Keratinocyte (primary cell): Measurements from ENCODE around the gene NBL1. TPM values are rescaled to one million over a fixed set of nuclear protein-coding genes. Genes with fewer than 3 reads are reported as not detected.

Experiments
- DNase-seq: peaks from one replicate; pipeline ENCODE4 v3.0.0-alpha.2; 2011; ENCODE audit warnings: low read depth, missing footprints, low spot score
- FAIRE-seq: peaks from 2 replicates; lab custom pipeline; 2011; peaks lifted over from hg19 to GRCh38; lab: Jason Lieb, UNC
- H2AFZ ChIP-seq: 2 replicates; pipeline ENCODE4 v1.6.0; 2012; ENCODE audit warnings: low read length, control low read depth, inconsistent platforms; ENCODE audit not compliant: control insufficient read depth
- H3K27ac ChIP-seq: 2 replicates; pipeline ENCODE4 v1.5.1; 2011; ENCODE audit warnings: low read length; ENCODE audit not compliant: control insufficient read depth, insufficient read depth
- H3K27me3 ChIP-seq: 3 replicates; pipeline ENCODE4 v1.6.0; 2011; ENCODE audit warnings: low read length; ENCODE audit not compliant: control insufficient read depth, insufficient read depth; ENCODE audit errors: extremely low read depth
- H3K36me3 ChIP-seq, 2 experiments: 2 replicates in 1 of 2; 3 replicates in 1 of 2; pipeline ENCODE4 v1.5.1; 2011; ENCODE audit warnings: low read length in 2 of 2, mild to moderate bottlenecking in 1 of 2; ENCODE audit not compliant: control insufficient read depth in 2 of 2, insufficient read depth in 2 of 2; ENCODE audit errors: extremely low read depth in 1 of 2
- H3K4me1 ChIP-seq: 3 replicates; pipeline ENCODE4 v1.5.1; 2011; ENCODE audit warnings: low read length; ENCODE audit not compliant: control insufficient read depth, insufficient read depth; ENCODE audit errors: extremely low read depth
- H3K4me2 ChIP-seq: 3 replicates; pipeline ENCODE4 v1.6.0; 2011; ENCODE audit warnings: low read depth, low read length; ENCODE audit not compliant: control insufficient read depth, insufficient read depth; ENCODE audit errors: extremely low read depth
- H3K4me3 ChIP-seq, 3 experiments: fragments of 200-600 bp in 1 of 3; sonication (generic) in 1 of 3; 2 replicates in 2 of 3; 3 replicates in 1 of 3; pipeline ENCODE4 v1.5.1; 2011 to 2016; ENCODE audit warnings: low read length in 3 of 3, mild to moderate bottlenecking in 3 of 3, control low read depth in 2 of 3, inconsistent platforms in 1 of 3, low read depth in 1 of 3, mixed read lengths in 1 of 3, mixed run types in 1 of 3, moderate library complexity in 1 of 3; ENCODE audit not compliant: control insufficient read depth in 2 of 3, insufficient read depth in 2 of 3; ENCODE audit errors: extremely low read depth in 1 of 3
- H3K79me2 ChIP-seq: 2 replicates; pipeline ENCODE4 v1.6.0; 2012; ENCODE audit warnings: low read length; ENCODE audit not compliant: control insufficient read depth, insufficient read depth
- H3K9ac ChIP-seq: 3 replicates; pipeline ENCODE4 v1.6.0; 2011; ENCODE audit warnings: low read length; ENCODE audit not compliant: control insufficient read depth, insufficient read depth; ENCODE audit errors: extremely low read depth
- H3K9me1 ChIP-seq: 3 replicates; pipeline ENCODE4 v1.6.0; 2011; ENCODE audit warnings: low read length; ENCODE audit not compliant: control insufficient read depth, insufficient read depth; ENCODE audit errors: extremely low read depth
- H3K9me3 ChIP-seq: 2 replicates; pipeline ENCODE4 v1.5.1; 2012; ENCODE audit warnings: low read depth, low read length; ENCODE audit not compliant: control insufficient read depth
- H4K20me1 ChIP-seq: 3 replicates; pipeline ENCODE4 v1.6.0; 2011; ENCODE audit warnings: low read length; ENCODE audit not compliant: control insufficient read depth, insufficient read depth; ENCODE audit errors: extremely low read depth
- CTCF ChIP-seq, 3 experiments: IDR thresholded peaks in 1 of 3; conservative IDR thresholded peaks in 1 of 3; optimal IDR thresholded peaks in 1 of 3; 2 replicates in 2 of 3; 3 replicates in 1 of 3; pipeline versions ENCODE3 to v1.5.1; 2011; ENCODE audit warnings: low read length in 3 of 3, mild to moderate bottlenecking in 3 of 3, moderate library complexity in 2 of 3, control low read depth in 1 of 3, inconsistent platforms in 1 of 3; ENCODE audit not compliant: insufficient read depth in 2 of 3; ENCODE audit errors: extremely low read depth in 1 of 3
- EZH2 ChIP-seq: IDR thresholded peaks from one replicate; pipeline ENCODE4 v1.6.1; 2012; ENCODE audit warnings: inconsistent platforms, mild to moderate bottlenecking, low read length, moderate library complexity
- dilution Hi-C: fragments of 300-500 bp; cut with MboI; formaldehyde crosslinking; loops from one replicate; pipeline ENCODE4 v1.7.0; 2020; ENCODE audit warnings: low sequenced_read_pairs; ENCODE audit not compliant: extremely low pct_ligation_motif_present
- polyA plus RNA-seq, 5 experiments: library from polyadenylated mRNA; depleted of rRNA in 3 of 5; stranded (reverse) in 3 of 5; stranded (forward) in 1 of 5; unstranded in 1 of 5; fragments of >200 nt; gene quantifications; 1 replicate in 1 of 5; 2 replicates in 3 of 5; 3 replicates in 1 of 5; pipeline versions ENCODE4 v1.2.1 to v1.2.3, GENCODE V29; 2011 to 2012; ENCODE audit warnings: missing spikeins in 2 of 5, low read depth in 1 of 5, low replicate concordance in 1 of 5

Gene NBL1
- polyA plus RNA-seq, 1 donor (not counting 4 experiments of a cell fraction or from before 2014, with no cell fraction given), result 74.5 TPM

GRCh38 chr1:19650416-19651140 is 6.5 kb downstream of the NBL1 start:
- Histone ChIP-seq H3K9me1 (peaks cover 6% of the 10 kb centered on the region), H3K4me2 (peak overlapping the region; percentile 17), H3K79me2 (peaks cover 60% of the 10 kb centered on the region), H3K27ac (peak overlapping the region; percentile 31), H2AFZ (no peak overlapping the region), H3K9me3 (no peaks in the 10 kb centered on the region), H3K9ac (peak overlapping the region; percentile 37), H3K36me3 (peaks cover 3% of the 10 kb centered on the region in 2 experiments), H4K20me1 (no peaks in the 10 kb centered on the region), H3K27me3 (no peaks in the 10 kb centered on the region), H3K4me1 (peaks cover 63% of the 10 kb centered on the region), H3K4me3 (no peak overlapping the region)
- DNase-seq (no peak), FAIRE-seq (no peak)
- dilution Hi-C loops, result no loop called here
- TF ChIP-seq CTCF (optimal IDR thresholded peaks at IDR 0.05 in 1 of 3, IDR thresholded peaks at IDR 0.05 in 1 of 3, conservative IDR thresholded peaks at IDR 0.05 in 1 of 3; ENCODE audit: extremely low read depth in 1 of 3, insufficient read depth in 2 of 3, low read length in 3 of 3) (no peak), EZH2 (no peak)

- peaks cover 56% of the 10 kb centered on the region for H3K4me1 ChIP-seq
Observed at GRCh38 chr1:19651141-19651737, 7.1 kb downstream of the NBL1 start.

More at GRCh38 chr1:19651141-19651737, 7.1 kb downstream of the NBL1 start:
- Histone ChIP-seq H3K27ac (no peak overlapping the region), H3K9ac (peak overlapping the region; percentile 37), H4K20me1 (no peaks in the 10 kb centered on the region), H3K79me2 (peaks cover 54% of the 10 kb centered on the region), H3K36me3 (peaks cover 3 to 6% of the 10 kb centered on the region in 2 experiments), H3K9me1 (peaks cover 6% of the 10 kb centered on the region), H3K4me2 (peak overlapping the region; percentile 17), H3K27me3 (no peaks in the 10 kb centered on the region), H2AFZ (no peak overlapping the region), H3K4me3 (no peak overlapping the region), H3K9me3 (no peaks in the 10 kb centered on the region)
- FAIRE-seq (no peak), DNase-seq (no peak)
- dilution Hi-C loops, result no loop called here
- TF ChIP-seq CTCF (optimal IDR thresholded peaks at IDR 0.05 in 1 of 3, IDR thresholded peaks at IDR 0.05 in 1 of 3, conservative IDR thresholded peaks at IDR 0.05 in 1 of 3; ENCODE audit: extremely low read depth in 1 of 3, insufficient read depth in 2 of 3, low read length in 3 of 3) (peak; percentile 59 to 83 (median 70)), EZH2 (no peak)
